Peyer's patch (tissue), 4 donors: Measurements from ENCODE around the gene RACK1.

Experiments used
- POLR2A ChIP-seq, 2 donors: fragments of 450-650 bp; IDR thresholded peaks; one replicate each; pipeline ENCODE4 v1.5.1; 2017; ENCODE audit warnings: antibody characterized with exemption in 2 of 2, mild to moderate bottlenecking in 2 of 2, moderate library complexity in 2 of 2
- TF ChIP-seq, protein P1 (sequence below), 6 experiments: fragments of 450-650 bp in 4 of 6; fragments of 200-600 bp in 2 of 6; sonication (generic) in 1 of 6; IDR thresholded peaks; one replicate each; pipeline ENCODE4 v1.5.1; 2017 to 2019; ENCODE audit warnings: antibody characterized with exemption in 6 of 6, mild to moderate bottlenecking in 3 of 6, moderate library complexity in 1 of 6

DNA sequence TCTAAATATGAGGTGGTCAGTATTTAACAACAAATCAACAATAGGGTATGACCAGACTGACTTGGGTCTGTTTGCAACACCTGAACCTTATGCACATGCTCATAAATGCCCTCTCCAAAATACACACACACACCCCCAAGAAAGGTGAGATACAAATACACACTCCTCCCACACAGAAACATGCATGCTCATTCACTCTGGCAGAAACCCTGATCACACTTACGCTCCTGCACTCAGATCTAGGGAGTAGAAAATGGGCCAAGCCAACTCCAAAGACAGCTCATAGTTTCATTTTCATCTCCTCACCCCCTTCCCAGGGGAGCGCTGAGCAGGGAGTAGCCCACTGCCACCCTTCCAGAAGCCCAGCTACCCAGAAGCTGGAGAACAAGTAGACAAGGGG lies 50.0 kb downstream of the RACK1 start:
- TF ChIP-seq, protein P1, sequence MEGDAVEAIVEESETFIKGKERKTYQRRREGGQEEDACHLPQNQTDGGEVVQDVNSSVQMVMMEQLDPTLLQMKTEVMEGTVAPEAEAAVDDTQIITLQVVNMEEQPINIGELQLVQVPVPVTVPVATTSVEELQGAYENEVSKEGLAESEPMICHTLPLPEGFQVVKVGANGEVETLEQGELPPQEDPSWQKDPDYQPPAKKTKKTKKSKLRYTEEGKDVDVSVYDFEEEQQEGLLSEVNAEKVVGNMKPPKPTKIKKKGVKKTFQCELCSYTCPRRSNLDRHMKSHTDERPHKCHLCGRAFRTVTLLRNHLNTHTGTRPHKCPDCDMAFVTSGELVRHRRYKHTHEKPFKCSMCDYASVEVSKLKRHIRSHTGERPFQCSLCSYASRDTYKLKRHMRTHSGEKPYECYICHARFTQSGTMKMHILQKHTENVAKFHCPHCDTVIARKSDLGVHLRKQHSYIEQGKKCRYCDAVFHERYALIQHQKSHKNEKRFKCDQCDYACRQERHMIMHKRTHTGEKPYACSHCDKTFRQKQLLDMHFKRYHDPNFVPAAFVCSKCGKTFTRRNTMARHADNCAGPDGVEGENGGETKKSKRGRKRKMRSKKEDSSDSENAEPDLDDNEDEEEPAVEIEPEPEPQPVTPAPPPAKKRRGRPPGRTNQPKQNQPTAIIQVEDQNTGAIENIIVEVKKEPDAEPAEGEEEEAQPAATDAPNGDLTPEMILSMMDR (IDR thresholded peaks at IDR 0.05) = no peak
- no peak for TF ChIP-seq POLR2A (IDR thresholded peaks at IDR 0.05)
